Activated naive CD8-positive, alpha-beta T cell treated with anti-CD3 and anti-CD28 coated beads for 36 hours (primary cell): ENCODE measurements around the gene PCNX2. TPM values are rescaled to one million over a fixed set of nuclear protein-coding genes. Genes with fewer than 3 reads are reported as not detected.
"Not testable (repeated sequence)": the region's sequence is repeated elsewhere in the genome, so short reads cannot be mapped to it uniquely, and the experiment has no call there.

Experiments used
- DNase-seq: peaks from one replicate; pipeline ENCODE4 v3.0.0; 2021
- H3K27ac Mint-ChIP-seq: one replicate; pipeline ENCODE4 v1.8.0; 2022; ENCODE audit warnings: mild to moderate bottlenecking, moderate library complexity, mixed read lengths
- H3K27me3 Mint-ChIP-seq: one replicate; pipeline ENCODE4 v1.8.0; 2022; ENCODE audit warnings: mild to moderate bottlenecking, mixed read lengths
- H3K36me3 Mint-ChIP-seq: one replicate; pipeline ENCODE4 v1.8.0; 2021; ENCODE audit warnings: mild to moderate bottlenecking, mixed read lengths
- H3K4me1 Mint-ChIP-seq: one replicate; pipeline ENCODE4 v1.8.0; 2021; ENCODE audit warnings: mixed read lengths
- H3K4me3 Mint-ChIP-seq: one replicate; pipeline ENCODE4 v1.8.0; 2022; ENCODE audit warnings: mild to moderate bottlenecking, moderate library complexity, mixed read lengths
- H3K9me3 Mint-ChIP-seq: one replicate; pipeline ENCODE4 v1.8.0; 2022; ENCODE audit warnings: mixed read lengths
- total RNA-seq, 2 experiments: library from RNA; stranded (reverse); gene quantifications; one replicate each; pipeline ENCODE4 v1.2.3, GENCODE V29; 2021

PCNX2 gene
- total RNA-seq, 2 experiments from 2014 or later: 10.6 to 12.5 TPM

DNA sequence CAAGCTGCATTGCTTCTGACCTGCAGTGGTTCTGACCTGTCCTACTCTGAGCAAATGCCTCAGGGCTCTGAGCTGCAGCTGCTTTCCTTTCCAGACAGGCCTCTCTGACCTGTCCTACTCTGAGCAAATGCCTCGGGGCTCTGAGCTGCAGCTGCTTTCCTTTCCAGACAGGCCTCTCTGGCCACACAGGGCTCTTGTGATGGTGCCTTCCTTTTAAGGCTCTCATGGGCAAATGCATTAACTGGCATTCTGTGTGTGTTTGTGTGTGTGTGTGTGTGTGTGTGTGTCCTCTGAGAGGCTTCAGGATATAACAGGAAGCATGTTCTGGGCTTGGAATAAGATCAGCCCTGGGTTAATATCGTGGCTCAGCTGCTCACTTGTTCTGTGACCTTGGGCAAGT, 213.8 kb downstream of the PCNX2 start:
- no peak for DNase-seq
- Mint-ChIP-seq H3K9me3 (no peaks in the 10 kb centered on the region), H3K27me3 (no peaks in the 10 kb centered on the region), H3K4me1 (no peaks in the 10 kb centered on the region), H3K4me3 (no peak overlapping the region), H3K27ac (no peak overlapping the region), H3K36me3 (peaks cover 15% of the 10 kb centered on the region)

- not testable (repeated sequence) for H3K4me3 Mint-ChIP-seq, H3K27me3 Mint-ChIP-seq, H3K9me3 Mint-ChIP-seq, H3K4me1 Mint-ChIP-seq, H3K27ac Mint-ChIP-seq, DNase-seq
- H3K36me3 Mint-ChIP-seq: peaks cover 17% of the 10 kb centered on the region
These were observed 214.7 kb downstream of the PCNX2 start for GRCh38 chr1:233080827-233081226.

DNA sequence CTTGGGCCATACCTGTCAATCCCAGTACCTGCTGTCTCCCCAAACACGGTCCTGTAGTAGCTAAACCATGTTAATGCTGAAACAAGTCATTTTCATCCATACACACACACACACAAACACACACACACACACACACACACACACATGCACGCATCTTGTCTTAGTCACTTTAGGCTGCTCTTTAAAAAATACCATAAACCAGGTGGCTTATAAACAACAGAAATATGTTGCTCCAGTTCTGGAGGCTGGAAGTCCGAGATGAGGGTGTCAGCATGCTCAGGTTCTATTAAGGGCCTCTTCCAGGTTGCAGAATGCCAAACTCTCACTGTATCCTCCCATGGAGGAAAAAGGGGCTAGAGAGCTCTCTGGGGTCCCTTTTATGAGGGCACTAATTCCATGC, 215.2 kb downstream of the PCNX2 start:
- DNase-seq: no peak
- Mint-ChIP-seq H3K4me3 (no peak overlapping the region), H3K27ac (peak overlapping the region; percentile 11), H3K27me3 (no peaks in the 10 kb centered on the region), H3K36me3 (peaks cover 14% of the 10 kb centered on the region), H3K9me3 (peaks cover 1% of the 10 kb centered on the region), H3K4me1 (no peaks in the 10 kb centered on the region)

DNA sequence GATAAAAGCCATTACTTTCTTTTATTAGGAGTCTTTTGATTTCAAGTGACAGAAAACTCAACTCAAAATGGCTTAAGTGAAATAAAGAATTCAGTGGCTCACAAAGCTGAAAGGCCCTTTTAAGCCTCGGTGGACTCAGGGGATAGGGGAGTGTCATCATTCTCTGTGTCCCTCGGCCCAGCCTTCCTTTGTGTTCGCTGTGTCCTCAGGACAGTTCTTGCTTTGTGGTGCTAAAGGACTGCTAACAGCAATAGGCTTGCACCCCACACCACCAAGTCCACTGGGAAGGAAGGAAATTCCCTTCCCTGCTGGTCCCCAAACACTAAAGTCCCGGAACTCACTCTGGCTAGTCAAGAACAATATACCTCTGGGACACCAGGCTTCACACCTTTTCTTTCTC, 216.0 kb downstream of the PCNX2 start:
- Mint-ChIP-seq H3K4me1 (no peaks in the 10 kb centered on the region), H3K9me3 (peaks cover 1% of the 10 kb centered on the region), H3K27ac (no peak overlapping the region), H3K36me3 (peaks cover 19% of the 10 kb centered on the region), H3K4me3 (no peak overlapping the region), H3K27me3 (no peaks in the 10 kb centered on the region)
- no peak for DNase-seq

GRCh38 chr1:233078396-233078795, 217.1 kb downstream of the PCNX2 start:
- Mint-ChIP-seq H3K36me3 (peaks cover 19% of the 10 kb centered on the region), H3K27ac (no peak overlapping the region), H3K4me3 (no peak overlapping the region), H3K9me3 (peaks cover 1% of the 10 kb centered on the region), H3K4me1 (no peaks in the 10 kb centered on the region), H3K27me3 (no peaks in the 10 kb centered on the region)
- DNase-seq: no peak

DNA sequence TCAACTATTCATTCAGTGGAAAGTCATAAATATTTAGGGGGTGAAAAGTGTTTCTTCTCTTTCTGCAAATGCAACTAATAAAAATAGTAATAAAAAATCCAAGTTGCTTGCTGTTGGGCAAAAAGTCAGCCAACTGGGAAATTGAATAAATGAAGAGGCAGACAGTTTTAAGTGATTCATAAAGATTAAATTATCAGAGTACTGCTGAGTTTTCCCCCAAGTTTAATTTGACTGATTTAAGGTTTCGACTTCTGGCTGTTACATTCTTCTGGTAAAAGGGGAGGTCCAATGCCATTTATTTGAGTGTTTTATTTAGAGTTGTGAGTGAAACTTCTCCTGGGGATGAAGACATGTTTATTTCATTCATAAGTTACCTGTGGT, 219.6 kb downstream of the PCNX2 start:
- H3K27ac Mint-ChIP-seq: no peak overlapping the region

DNA sequence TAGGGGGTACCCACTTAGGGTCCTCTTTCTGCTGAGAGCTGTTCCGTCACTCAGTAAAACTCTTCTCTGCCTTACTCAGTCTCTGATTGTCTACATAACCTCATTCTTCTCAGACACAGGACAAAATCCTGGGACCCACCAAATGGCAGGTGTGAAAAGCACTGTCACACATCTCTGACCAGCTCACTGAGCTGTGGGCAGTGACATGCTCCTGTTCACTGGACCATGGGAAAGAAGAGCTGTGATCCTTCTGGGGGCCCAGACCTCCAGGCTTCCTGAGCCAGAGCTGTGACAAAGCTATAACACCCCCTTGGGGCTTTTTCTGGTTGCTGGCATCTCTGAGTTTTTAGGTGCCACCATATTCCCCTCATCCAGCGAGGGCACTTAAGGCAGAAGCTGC, 229.4 kb downstream of the PCNX2 start:
- no peaks in the 10 kb centered on the region for H3K4me1 Mint-ChIP-seq
- no peaks in the 10 kb centered on the region for H3K27me3 Mint-ChIP-seq
- peaks cover 1% of the 10 kb centered on the region for H3K9me3 Mint-ChIP-seq
- H3K4me3 Mint-ChIP-seq: no peak overlapping the region
- H3K27ac Mint-ChIP-seq: no peak overlapping the region
- DNase-seq: no peak
- peaks cover 35% of the 10 kb centered on the region for H3K36me3 Mint-ChIP-seq

More for the DNA sequence above, 219.6 kb downstream of the PCNX2 start:
- Mint-ChIP-seq H3K36me3 (peaks cover 27% of the 10 kb centered on the region), H3K9me3 (peaks cover 4% of the 10 kb centered on the region), H3K4me1 (no peaks in the 10 kb centered on the region), H3K27me3 (no peaks in the 10 kb centered on the region), H3K4me3 (no peak overlapping the region)
- no peak for DNase-seq

- H3K4me1 Mint-ChIP-seq: no peaks in the 10 kb centered on the region
- H3K27me3 Mint-ChIP-seq: no peaks in the 10 kb centered on the region
- H3K4me3 Mint-ChIP-seq: no peak overlapping the region
- peaks cover 35% of the 10 kb centered on the region for H3K36me3 Mint-ChIP-seq
- peaks cover 1% of the 10 kb centered on the region for H3K9me3 Mint-ChIP-seq
- DNase-seq: no peak
- no peak overlapping the region for H3K27ac Mint-ChIP-seq
These were observed 229.8 kb downstream of the PCNX2 start for GRCh38 chr1:233065685-233066084.

DNA sequence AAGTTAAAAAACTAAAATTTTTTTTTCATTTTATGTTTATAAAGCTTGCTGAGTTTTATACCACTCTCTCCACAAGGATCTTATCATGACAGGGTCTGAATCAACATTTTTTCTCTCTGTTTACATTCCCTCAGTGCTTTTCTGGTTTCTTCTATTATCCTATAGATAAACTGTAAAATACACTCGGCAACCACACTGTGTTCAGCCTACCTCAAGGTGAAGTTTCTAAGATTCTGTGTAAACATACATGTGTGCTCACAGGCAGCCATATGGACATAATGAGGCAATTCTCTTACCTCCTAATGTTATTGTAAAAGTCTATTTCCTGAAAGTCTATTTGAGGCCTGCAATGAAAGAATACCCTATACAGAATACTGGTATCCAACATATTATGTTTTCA, 230.5 kb downstream of the PCNX2 start:
- Mint-ChIP-seq H3K4me3 (no peak overlapping the region), H3K27me3 (no peaks in the 10 kb centered on the region)

GRCh38 chr1:233063462-233063861, 232.1 kb downstream of the PCNX2 start:
- H3K4me1 Mint-ChIP-seq: no peaks in the 10 kb centered on the region
- H3K36me3 Mint-ChIP-seq: peaks cover 35% of the 10 kb centered on the region
- H3K27me3 Mint-ChIP-seq: no peaks in the 10 kb centered on the region
- H3K27ac Mint-ChIP-seq: no peak overlapping the region
- H3K9me3 Mint-ChIP-seq: peaks cover 1% of the 10 kb centered on the region
- H3K4me3 Mint-ChIP-seq: no peak overlapping the region
- no peak for DNase-seq

More for the DNA sequence above, 230.5 kb downstream of the PCNX2 start:
- peaks cover 35% of the 10 kb centered on the region for H3K36me3 Mint-ChIP-seq
- H3K4me1 Mint-ChIP-seq: no peaks in the 10 kb centered on the region
- H3K27ac Mint-ChIP-seq: no peak overlapping the region
- peaks cover 1% of the 10 kb centered on the region for H3K9me3 Mint-ChIP-seq
- DNase-seq: no peak

DNA sequence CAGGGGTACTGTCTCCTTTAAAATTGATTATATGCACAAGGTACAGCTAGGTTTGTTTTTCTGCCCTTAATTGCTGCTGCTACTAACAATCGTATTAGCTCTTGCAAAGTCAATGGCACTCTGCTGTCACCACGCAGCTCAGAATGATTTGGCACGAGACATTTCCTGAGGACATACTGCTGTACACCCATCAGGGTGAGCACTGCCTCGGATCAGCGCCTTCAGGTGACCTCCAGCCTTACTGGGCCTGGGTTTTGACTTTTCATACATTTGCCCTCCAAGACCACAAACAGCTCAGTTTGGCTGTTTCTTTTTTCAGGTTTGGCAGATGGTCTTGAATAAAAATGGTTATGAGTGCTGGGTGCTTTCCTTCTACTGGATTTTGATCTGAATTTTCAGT, 234.3 kb downstream of the PCNX2 start:
- Mint-ChIP-seq H3K9me3 (peaks cover 1% of the 10 kb centered on the region), H3K4me1 (no peaks in the 10 kb centered on the region), H3K27ac (no peak overlapping the region)

GRCh38 chr1:233060461-233060994, 235.0 kb downstream of the PCNX2 start:
- Mint-ChIP-seq H3K9me3 (peaks cover 1% of the 10 kb centered on the region), H3K27ac (no peak overlapping the region), H3K4me3 (no peak overlapping the region), H3K36me3 (peaks cover 27% of the 10 kb centered on the region), H3K4me1 (no peaks in the 10 kb centered on the region), H3K27me3 (no peaks in the 10 kb centered on the region)
- no peak for DNase-seq

More for the DNA sequence above, 234.3 kb downstream of the PCNX2 start:
- no peak for DNase-seq
- no peak overlapping the region for H3K4me3 Mint-ChIP-seq
- H3K36me3 Mint-ChIP-seq: peaks cover 29% of the 10 kb centered on the region
- H3K27me3 Mint-ChIP-seq: no peaks in the 10 kb centered on the region

DNA sequence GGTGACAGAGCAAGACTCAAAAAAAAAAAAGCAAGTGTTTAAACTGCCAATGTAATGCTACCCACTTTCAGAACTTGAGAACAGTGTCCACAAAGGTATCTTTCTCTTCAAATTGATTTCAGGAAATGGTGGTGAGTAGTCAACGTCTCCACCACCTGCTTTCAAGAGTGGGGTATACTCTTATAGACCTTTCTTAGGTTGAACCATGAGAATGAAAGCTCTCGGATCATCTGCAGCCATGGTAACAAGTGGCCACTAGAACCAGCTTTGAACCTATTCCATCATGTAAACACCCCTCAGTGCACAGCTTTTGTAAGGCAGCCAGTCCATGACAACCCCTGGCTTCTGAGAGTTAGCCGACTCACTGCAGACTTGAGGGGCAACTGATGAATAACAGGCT, 237.7 kb downstream of the PCNX2 start:
- Mint-ChIP-seq H3K4me1 (no peaks in the 10 kb centered on the region), H3K9me3 (no peaks in the 10 kb centered on the region), H3K27ac (no peak overlapping the region), H3K36me3 (peaks cover 22% of the 10 kb centered on the region), H3K4me3 (no peak overlapping the region), H3K27me3 (no peaks in the 10 kb centered on the region)
- DNase-seq: no peak

DNA sequence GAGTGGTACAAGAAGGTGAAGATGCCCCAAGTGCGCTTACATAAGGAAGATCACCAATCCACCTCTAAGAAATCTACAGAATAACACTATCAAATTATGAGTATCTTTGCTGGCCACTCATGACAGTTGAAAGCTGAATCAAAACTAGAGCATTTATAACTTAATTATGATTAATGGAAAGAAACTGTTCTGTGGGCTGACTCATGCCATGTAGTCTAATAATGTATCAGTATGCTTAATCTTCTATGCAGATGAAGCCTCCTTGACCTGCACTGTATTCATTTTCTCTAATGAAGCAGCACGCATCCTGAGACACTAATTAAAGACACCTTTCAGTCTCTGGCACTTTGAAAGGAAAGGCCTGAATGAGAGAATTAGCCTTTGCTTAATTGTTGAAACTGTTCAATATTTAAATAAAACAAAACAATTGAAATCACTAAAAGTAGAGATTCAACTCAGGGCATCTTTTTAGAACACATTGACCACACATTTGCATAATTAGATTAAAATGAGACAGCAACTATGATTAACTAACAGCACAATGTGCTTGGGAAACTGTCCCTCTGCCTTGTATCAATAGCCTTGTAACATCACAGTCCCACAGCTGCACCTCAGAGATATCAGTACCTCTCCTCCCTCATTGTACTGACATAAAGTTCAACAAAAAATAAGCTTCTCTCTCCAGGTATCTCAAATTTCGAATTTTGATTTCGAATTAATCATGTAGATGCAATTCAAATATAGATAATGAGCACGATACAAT, 239.5 kb downstream of the PCNX2 start:
- Mint-ChIP-seq H3K27ac (no peak overlapping the region), H3K27me3 (no peaks in the 10 kb centered on the region), H3K4me3 (no peak overlapping the region), H3K36me3 (peaks cover 30% of the 10 kb centered on the region), H3K9me3 (no peaks in the 10 kb centered on the region), H3K4me1 (no peaks in the 10 kb centered on the region)
- DNase-seq: no peak

DNA sequence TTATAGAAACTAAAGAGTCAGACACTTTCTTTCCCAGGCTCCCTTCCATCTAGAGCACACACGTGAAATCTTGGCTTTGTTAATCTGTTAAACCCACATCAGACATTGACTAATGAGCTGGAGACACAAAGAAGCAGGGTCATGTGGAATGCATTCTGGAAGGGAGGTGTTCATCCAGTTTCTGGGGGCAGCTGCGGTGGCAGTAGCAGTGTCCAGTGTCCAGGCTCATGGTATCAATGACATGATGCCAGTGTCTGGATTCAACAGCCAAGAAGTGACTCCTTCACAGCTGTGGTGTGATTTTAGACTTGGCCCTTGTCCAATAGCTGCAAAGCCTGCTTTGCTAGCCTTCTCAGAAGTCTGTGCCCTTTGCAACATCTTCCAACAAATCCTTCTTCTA, 249.9 kb downstream of the PCNX2 start:
- Mint-ChIP-seq H3K27ac (no peak overlapping the region), H3K36me3 (peaks cover 57% of the 10 kb centered on the region), H3K27me3 (no peaks in the 10 kb centered on the region), H3K9me3 (peaks cover 12% of the 10 kb centered on the region), H3K4me1 (no peaks in the 10 kb centered on the region), H3K4me3 (no peak overlapping the region)
- no peak for DNase-seq

- no peak for DNase-seq
- H3K27me3 Mint-ChIP-seq: no peaks in the 10 kb centered on the region
- H3K9me3 Mint-ChIP-seq: no peaks in the 10 kb centered on the region
- H3K36me3 Mint-ChIP-seq: peaks cover 37% of the 10 kb centered on the region
- H3K4me3 Mint-ChIP-seq: no peak overlapping the region
- H3K4me1 Mint-ChIP-seq: no peaks in the 10 kb centered on the region
- H3K27ac Mint-ChIP-seq: no peak overlapping the region
These were observed 252.7 kb downstream of the PCNX2 start for GRCh38 chr1:233042834-233043233.
